HepG2 (cell line): ENCODE measurements around the gene VAX1.

ENCODE experiments used
- CHD2 ChIP-seq: IDR thresholded peaks from 2 replicates; pipeline ENCODE4 v1.6.1; 2011; ENCODE audit warnings: low read depth, low read length, improper control_type of control experiment
- EZH2 ChIP-seq: conservative IDR thresholded peaks from 2 replicates; pipeline ENCODE4 v1.6.1; 2012; ENCODE audit warnings: mild to moderate bottlenecking, low read depth, low read length, moderate library complexity
- GABPA ChIP-seq, 2 experiments: IDR thresholded peaks; 2 replicates each; pipeline ENCODE4 v1.6.1; 2011 to 2016; ENCODE audit warnings: low read depth in 2 of 2, low read length in 1 of 2, missing biosample characterization in 1 of 2, missing genetic modification characterization in 1 of 2
- MTF1 ChIP-seq: sonication (generic); formaldehyde crosslinking; IDR thresholded peaks from 2 replicates; pipeline ENCODE4 v1.5.0; 2020; ENCODE audit warnings: missing genetic modification reagents
- POLR2AphosphoS5 ChIP-seq: IDR thresholded peaks from 2 replicates; pipeline ENCODE4 v1.6.1; 2012; ENCODE audit warnings: low read depth, low read length
- PRPF4 ChIP-seq: fragments of 200-400 bp; formaldehyde crosslinking; IDR thresholded peaks from 2 replicates; pipeline ENCODE4 v1.6.1; 2016; ENCODE audit warnings: low read length, low read depth; ENCODE audit not compliant: poor library complexity, severe bottlenecking
- ZSCAN30 ChIP-seq: sonication (generic); formaldehyde crosslinking; IDR thresholded peaks from 2 replicates; pipeline ENCODE4 v1.5.0; 2020; ENCODE audit warnings: mild to moderate bottlenecking, missing genetic modification reagents

GRCh38 chr10:117184821-117185220 is 46.8 kb upstream of the VAX1 start:
- TF ChIP-seq ZSCAN30 (CRISPR knock-in tag) (no peak), GABPA (IDR thresholded peaks at IDR 0.05; ENCODE audit: low read depth, low read length) (no peak), GABPA (CRISPR knock-in tag; IDR thresholded peaks at IDR 0.05; ENCODE audit: low read depth) (no peak), MTF1 (CRISPR knock-in tag) (no peak), POLR2AphosphoS5 (no peak), PRPF4 (no peak), EZH2 (no peak), CHD2 (no peak)
